Vagina (tissue), 2 donors: Measurements from ENCODE around the gene SEPTIN14.

ENCODE experiments used
- CTCF ChIP-seq, 3 experiments: fragments of 450-650 bp in 2 of 3; fragments of 200-600 bp in 1 of 3; sonication (generic) in 1 of 3; IDR thresholded peaks; one replicate each; pipeline ENCODE4 v1.5.1; 2017 to 2019; ENCODE audit warnings: antibody characterized with exemption in 3 of 3, mild to moderate bottlenecking in 2 of 3, moderate library complexity in 2 of 3
- POLR2A ChIP-seq, 2 donors: fragments of 450-650 bp; IDR thresholded peaks; one replicate each; pipeline ENCODE4 v1.6.1; 2017; ENCODE audit warnings: antibody characterized with exemption in 2 of 2, mild to moderate bottlenecking in 2 of 2, moderate library complexity in 2 of 2
- POLR2AphosphoS5 ChIP-seq, 2 donors: sonication (generic); formaldehyde crosslinking; IDR thresholded peaks; one replicate each; pipeline ENCODE4 v1.9.0; 2017; ENCODE audit warnings: antibody characterized with exemption in 2 of 2, mild to moderate bottlenecking in 2 of 2, low read depth in 1 of 2; ENCODE audit not compliant: insufficient read depth in 1 of 2

DNA sequence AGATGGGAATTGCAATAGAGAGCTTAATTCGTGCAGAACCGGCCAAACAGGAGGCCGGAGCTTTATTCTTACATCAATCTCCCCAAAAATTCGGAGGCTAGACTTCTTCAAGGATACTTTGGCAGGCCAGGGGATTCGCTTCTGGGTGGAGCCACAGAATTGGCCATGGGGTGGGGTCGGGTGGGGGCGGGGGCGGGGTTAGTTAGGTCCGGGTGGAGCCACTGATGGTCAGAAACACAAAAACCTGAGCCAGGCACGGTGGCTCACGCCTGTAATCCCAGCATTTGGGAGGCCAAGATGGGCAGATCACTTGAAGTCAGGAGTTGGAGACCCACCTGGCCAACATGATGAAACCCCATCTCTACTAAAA lies 87.5 kb downstream of the SEPTIN14 start:
- TF ChIP-seq CTCF (IDR thresholded peaks at IDR 0.05) (no peak), POLR2A (IDR thresholded peaks at IDR 0.05) (no peak), POLR2AphosphoS5 (IDR thresholded peaks at IDR 0.05; ENCODE audit: insufficient read depth in 1 of 2, low read depth in 1 of 2) (no peak)
